Limb (tissue), 2 donors: ENCODE measurements around the gene CIAPIN1.
"Not testable (repeated sequence)": the region's sequence is repeated elsewhere in the genome, so short reads cannot be mapped to it uniquely, and the experiment has no call there.

Source experiments
- DNase-seq, 2 donors: peaks; one replicate each; pipeline ENCODE4 v3.0.0-alpha.2; 2016; ENCODE audit errors: extremely low spot score in 2 of 2

The CIAPIN1 gene

DNA sequence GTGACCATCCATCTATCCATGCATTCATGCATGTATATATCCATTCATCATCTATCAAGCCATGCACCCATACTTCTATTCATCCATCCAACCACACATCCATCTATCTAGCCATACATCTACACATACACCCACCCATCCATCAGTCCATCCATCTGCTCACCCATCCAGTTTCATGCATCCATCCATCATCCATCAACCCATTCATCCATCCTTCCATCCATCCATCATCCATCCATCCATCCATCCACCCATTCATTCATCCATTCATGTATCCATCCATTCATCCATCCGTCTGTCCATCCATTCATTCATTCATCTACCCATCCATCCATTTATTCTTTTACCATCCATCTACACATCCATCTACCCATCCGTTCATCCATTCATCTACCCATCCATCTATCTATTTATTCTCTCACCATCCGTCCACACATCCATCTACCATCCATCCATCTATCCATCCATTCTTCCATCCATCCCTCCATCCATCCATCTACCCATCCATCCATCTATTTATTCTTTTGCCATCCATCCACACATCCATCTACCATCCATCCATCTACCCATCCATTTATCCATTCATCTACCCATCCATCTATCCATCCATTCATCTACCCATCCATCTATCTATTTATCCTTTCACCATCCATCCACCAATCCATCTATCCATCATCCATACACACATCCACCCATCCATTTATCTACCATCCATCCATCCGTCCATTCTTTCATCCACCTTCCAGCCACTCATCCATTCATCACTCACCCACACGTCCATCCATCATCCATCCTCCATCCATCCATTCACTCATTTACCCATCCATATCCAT, 39.4 kb downstream of the CIAPIN1 start:
- DNase-seq = no peak

DNA sequence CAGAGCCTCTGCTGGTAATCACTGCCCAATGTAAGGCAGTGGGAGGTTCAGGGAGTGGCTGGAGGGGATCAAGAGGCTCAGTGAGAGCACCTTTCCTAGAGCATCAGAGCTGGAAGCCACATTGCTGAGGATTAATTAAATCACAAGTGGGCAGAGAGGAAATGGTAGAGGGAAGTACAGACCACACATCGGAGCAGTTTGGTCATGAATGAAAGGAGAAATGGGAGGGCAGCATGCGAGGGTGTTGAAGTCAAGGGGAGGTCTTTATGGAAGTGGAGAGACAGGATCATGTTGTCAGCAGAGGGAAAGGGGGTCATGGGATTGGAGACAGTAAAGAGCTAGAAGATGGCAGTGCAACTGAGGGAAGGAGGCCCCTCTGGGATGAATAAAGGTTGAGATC, 40.3 kb downstream of the CIAPIN1 start:
- no peak for DNase-seq

DNA sequence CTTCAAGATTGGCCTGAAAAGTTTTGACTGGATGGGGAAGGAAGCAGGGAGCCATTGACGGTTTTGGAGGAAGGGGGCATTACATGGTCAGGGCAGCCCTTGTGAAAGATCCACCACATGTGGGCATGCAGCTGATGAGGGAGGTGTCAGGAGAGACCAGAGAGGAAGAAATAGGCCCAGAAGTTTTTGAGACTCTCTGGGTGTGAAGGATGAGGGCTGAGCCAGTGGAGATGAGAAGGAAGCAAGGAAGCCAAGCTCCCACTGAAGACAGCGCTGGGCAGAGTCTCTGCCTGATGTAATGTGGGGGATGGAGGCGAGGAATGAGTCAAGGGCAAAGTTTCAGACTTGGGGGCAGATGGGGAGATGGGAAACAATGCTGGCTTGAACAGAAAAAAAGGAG, 42.1 kb downstream of the CIAPIN1 start:
- no peak for DNase-seq

GRCh38 chr16:57403965-57404817, 43.0 kb downstream of the CIAPIN1 start, which contains the start of gene CCL17:
Gene CCL17 (plus strand): TSS chr16:57404767. CDS start chr16:57413933, 9,166 bp downstream.
- no peak for DNase-seq

GRCh38 chr16:57401943-57402640, 45.1 kb downstream of the CIAPIN1 start:
- DNase-seq = no peak

DNA sequence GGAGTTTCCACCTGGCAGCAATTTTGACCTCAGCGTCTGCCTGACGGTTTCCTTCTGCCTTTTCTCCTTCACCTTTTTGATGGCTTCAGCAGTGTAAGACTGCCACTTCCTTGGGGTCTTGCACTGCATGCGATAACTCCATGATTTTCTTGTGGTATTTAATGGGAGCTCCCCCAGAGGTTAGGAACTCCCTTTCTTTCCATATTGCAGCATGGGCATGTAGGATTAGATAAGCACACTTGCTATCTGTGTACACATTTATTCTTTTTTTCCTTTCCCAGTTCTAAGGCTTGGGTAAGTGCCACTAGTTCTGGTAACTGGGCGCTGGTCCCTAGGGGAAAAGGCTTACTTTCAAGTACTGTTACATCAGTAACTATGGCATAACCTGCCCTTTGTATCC, 49.7 kb downstream of the CIAPIN1 start:
- DNase-seq = not testable (repeated sequence)

DNA sequence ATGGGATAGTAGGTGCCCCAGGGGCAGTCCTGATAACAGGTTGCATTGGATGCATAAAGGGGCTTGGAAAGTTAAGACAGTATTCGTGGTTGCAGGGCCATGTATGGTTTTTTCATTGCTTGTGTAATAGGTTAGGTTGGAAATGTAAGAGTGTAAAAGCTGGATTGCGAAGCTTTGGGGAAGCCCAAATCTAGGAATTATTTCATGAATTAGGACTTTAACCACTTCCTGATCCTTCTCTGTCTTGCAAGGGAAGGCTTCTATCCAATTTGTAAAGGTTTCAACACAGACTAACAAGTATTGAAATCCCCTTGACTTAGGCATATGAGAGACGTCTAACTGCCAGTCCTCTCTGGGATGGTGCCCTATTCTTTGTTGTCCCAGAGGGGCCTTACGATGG, 50.4 kb downstream of the CIAPIN1 start:
- no peak for DNase-seq

- DNase-seq = no peak
Observed at GRCh38 chr16:57395026-57395425, 52.2 kb downstream of the CIAPIN1 start.

DNA sequence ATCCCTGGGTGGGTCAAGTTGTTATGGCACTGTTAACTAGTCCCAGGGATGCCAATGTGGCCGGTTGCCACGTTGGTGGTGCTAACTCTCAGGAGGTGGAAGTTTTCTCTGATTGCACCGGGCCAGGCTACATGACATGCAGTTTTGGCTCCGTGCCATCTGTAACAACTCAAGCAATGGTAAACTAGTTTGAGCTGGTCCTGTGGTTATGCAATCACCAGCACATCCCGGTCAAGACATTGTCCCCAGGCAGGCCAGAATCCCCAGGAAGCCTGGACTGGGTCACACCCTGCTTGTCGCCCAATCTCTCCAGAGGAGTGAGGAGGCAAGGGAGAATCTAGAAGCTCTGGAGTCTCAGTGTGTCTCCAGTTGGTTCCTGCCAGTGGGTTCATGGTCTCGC, 52.7 kb downstream of the CIAPIN1 start:
- no peak for DNase-seq

GRCh38 chr16:57392694-57393093, 54.5 kb downstream of the CIAPIN1 start:
- no peak for DNase-seq

DNA sequence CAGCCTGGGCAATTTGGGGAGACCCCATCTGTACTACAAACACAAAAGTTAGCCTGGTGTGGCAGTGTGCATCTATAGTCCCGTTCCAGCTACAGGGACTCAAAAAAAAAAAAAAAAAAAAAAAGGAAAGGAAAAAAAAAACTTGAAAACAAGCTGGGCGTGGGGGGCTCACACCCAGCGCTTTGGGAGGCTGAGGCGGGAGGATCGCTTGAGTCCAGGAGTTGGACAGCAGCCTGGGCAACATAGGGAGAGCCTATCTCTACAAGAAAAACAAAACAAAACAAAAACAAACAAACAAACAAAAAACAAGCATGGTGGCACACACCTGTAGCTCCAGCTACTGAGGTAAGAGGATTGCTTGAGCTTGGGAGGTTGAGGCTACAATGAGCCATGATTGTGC, 55.5 kb downstream of the CIAPIN1 start:
- DNase-seq = no peak

GRCh38 chr16:57391300-57391699, 55.9 kb downstream of the CIAPIN1 start:
- no peak for DNase-seq

GRCh38 chr16:57390636-57391295, 56.4 kb downstream of the CIAPIN1 start:
- no peak for DNase-seq

DNA sequence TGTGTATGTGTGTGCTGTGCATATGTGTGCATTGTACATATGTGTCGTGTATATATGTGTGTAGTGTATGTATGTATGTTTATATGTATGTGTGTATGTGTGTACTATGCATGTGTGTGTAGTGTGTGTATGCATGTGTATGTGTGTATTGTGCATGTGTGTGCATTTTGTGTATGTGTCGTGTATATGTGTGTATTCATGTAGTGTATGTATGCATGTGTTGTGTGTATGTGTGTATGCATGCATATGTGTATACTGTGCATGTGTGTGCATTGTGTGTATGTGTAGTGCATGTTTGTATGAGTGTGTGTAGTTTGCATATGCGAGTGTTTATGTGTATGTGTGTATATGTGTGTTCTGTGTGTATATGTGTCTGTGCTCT, 58.1 kb downstream of the CIAPIN1 start:
- no peak for DNase-seq

GRCh38 chr16:57388359-57389086, 58.7 kb downstream of the CIAPIN1 start:
- DNase-seq = no peak

- DNase-seq = no peak
Observed at GRCh38 chr16:57387598-57388354, 59.4 kb downstream of the CIAPIN1 start.

- no peak for DNase-seq
Observed at GRCh38 chr16:57386381-57386951, 60.7 kb downstream of the CIAPIN1 start.

- DNase-seq = no peak
Observed at GRCh38 chr16:57385083-57385482, 62.1 kb downstream of the CIAPIN1 start.

GRCh38 chr16:57384248-57385070, 62.7 kb downstream of the CIAPIN1 start:
- DNase-seq = no peak
